ENCODE data around the gene MUC6.

- TF ChIP-seq CTCF (IDR thresholded peaks at IDR 0.05): no peak
- TF ChIP-seq POLR2A (IDR thresholded peaks at IDR 0.05): no peak
Observed at GRCh38 chr11:999009-999408, 37.5 kb downstream of the MUC6 start.

Measured in uterus (tissue), 2 donors.